SU-DHL-6 (cell line): ENCODE data around the gene EML1.

Experiments
- CTCF ChIP-seq: fragments of 200-600 bp; sonication (generic); IDR thresholded peaks from one replicate; pipeline ENCODE4 v1.5.1; 2017; ENCODE audit warnings: antibody characterized with exemption, mild to moderate bottlenecking, low read length, moderate library complexity; ENCODE audit not compliant: insufficient read depth, poor library complexity, severe bottlenecking
- EZH2phosphoT487 ChIP-seq: fragments of 200-600 bp; sonication (generic), shearing (Covaris generic); conservative IDR thresholded peaks from 2 replicates; pipeline ENCODE4 v1.6.1; 2018; ENCODE audit warnings: mild to moderate bottlenecking, antibody characterized with exemption, low read length, moderate library complexity, mixed read lengths

GRCh38 chr14:99821519-99822508, 28.6 kb downstream of the EML1 start:
- no peak for TF ChIP-seq CTCF
- TF ChIP-seq EZH2phosphoT487: no peak
